Measurements from ENCODE around the gene CRTC2. TPM values are rescaled to one million over a fixed set of nuclear protein-coding genes. Genes with fewer than 3 reads are reported as not detected.

Gene CRTC2
- polyA plus RNA-seq, 1 donor from 2014 or later: 12.1 TPM

- H4K20me1 ChIP-seq (ENCODE audit: insufficient read depth): no peaks in the 10 kb centered on the region
- no peaks in the 10 kb centered on the region for H3K9me2 ChIP-seq (ENCODE audit: insufficient read depth, low read length)
- no peaks in the 10 kb centered on the region for H3K27me3 ChIP-seq (ENCODE audit: insufficient read depth, low read depth, low read length)
- no peaks in the 10 kb centered on the region for H3K9me3 ChIP-seq (ENCODE audit: low read length)
- H2AFZ ChIP-seq (ENCODE audit: low read depth, low read length): no peak overlapping the region
- H3K79me2 ChIP-seq (replicated peaks; ENCODE audit: insufficient read depth, low read length): peaks cover 4% of the 10 kb centered on the region
- H3K4me3 ChIP-seq (ENCODE audit: low read length): no peak overlapping the region
- H3K27ac ChIP-seq (ENCODE audit: low read length): no peak overlapping the region
- no peak overlapping the region for H3K9ac ChIP-seq (ENCODE audit: low read length)
- no peak overlapping the region for H3K4me2 ChIP-seq (ENCODE audit: low read length)
- H3K36me3 ChIP-seq (ENCODE audit: insufficient read depth, low read length): no peaks in the 10 kb centered on the region
- H3F3A ChIP-seq (ENCODE audit: insufficient read depth, low read length, poor library complexity, severe bottlenecking): no peaks in the 10 kb centered on the region
- TF ChIP-seq EP300 (conservative IDR thresholded peaks at IDR 0.05; ENCODE audit: poor library complexity, severe bottlenecking): no peak
- no peak for TF ChIP-seq POLR2AphosphoS5 (IDR thresholded peaks at IDR 0.05)
- TF ChIP-seq RAD21 (conservative IDR thresholded peaks at IDR 0.05): no peak
- TF ChIP-seq MXI1 (conservative IDR thresholded peaks at IDR 0.05; ENCODE audit: poor library complexity, severe bottlenecking): no peak
- no peak for TF ChIP-seq EZH2 (IDR thresholded peaks at IDR 0.05; ENCODE audit: borderline replicate concordance, insufficient read depth, low read length, poor library complexity, severe bottlenecking)
- no peak for TF ChIP-seq SMC3 (conservative IDR thresholded peaks at IDR 0.05; ENCODE audit: poor library complexity)
- no peak for TF ChIP-seq TAF1 (IDR thresholded peaks at IDR 0.05; ENCODE audit: low read depth)
- TF ChIP-seq CTCF (IDR thresholded peaks at IDR 0.05; ENCODE audit: poor library complexity, severe bottlenecking): no peak
- no peak for TF ChIP-seq REST (IDR thresholded peaks at IDR 0.05; ENCODE audit: borderline replicate concordance)
Measured at GRCh38 chr1:153941826-153942725, 16.3 kb downstream of the CRTC2 start.

GRCh38 chr1:153940756-153941155, 17.7 kb downstream of the CRTC2 start:
- H3K4me3 ChIP-seq (ENCODE audit: low read length): no peak overlapping the region
- no peaks in the 10 kb centered on the region for H3K9me2 ChIP-seq (ENCODE audit: insufficient read depth, low read length)
- H3K9ac ChIP-seq (ENCODE audit: low read length): no peak overlapping the region
- no peak overlapping the region for H3K27ac ChIP-seq (ENCODE audit: low read length)
- H3K4me2 ChIP-seq (ENCODE audit: low read length): no peak overlapping the region
- H4K20me1 ChIP-seq (ENCODE audit: insufficient read depth): no peaks in the 10 kb centered on the region
- H3K27me3 ChIP-seq (ENCODE audit: insufficient read depth, low read depth, low read length): no peaks in the 10 kb centered on the region
- H3K36me3 ChIP-seq (ENCODE audit: insufficient read depth, low read length): no peaks in the 10 kb centered on the region
- TF ChIP-seq POLR2AphosphoS5 (IDR thresholded peaks at IDR 0.05) (no peak), TAF1 (IDR thresholded peaks at IDR 0.05; ENCODE audit: low read depth) (no peak), CTCF (IDR thresholded peaks at IDR 0.05; ENCODE audit: poor library complexity, severe bottlenecking) (no peak)
- no peaks in the 10 kb centered on the region for H3K9me3 ChIP-seq (ENCODE audit: low read length)
- no peak overlapping the region for H2AFZ ChIP-seq (ENCODE audit: low read depth, low read length)
- H3K79me2 ChIP-seq (replicated peaks; ENCODE audit: insufficient read depth, low read length): peaks cover 4% of the 10 kb centered on the region
- H3F3A ChIP-seq (ENCODE audit: insufficient read depth, low read length, poor library complexity, severe bottlenecking): no peaks in the 10 kb centered on the region

All from neural cell (in vitro differentiated cells).